ENCODE results near the gene NPTN. TPM values are rescaled to one million over a fixed set of nuclear protein-coding genes. Genes with fewer than 3 reads are reported as not detected.

The NPTN gene
- total RNA-seq, 2 donors from 2014 or later: 111 to 159 TPM

GRCh38 chr15:73602446-73602843 is 30.7 kb downstream of the NPTN start:
- no peak for DNase-seq
- Histone ChIP-seq H3K4me1 (peaks cover 24% of the 10 kb centered on the region), H3K27me3 (no peaks in the 10 kb centered on the region), H3K9me3 (no peaks in the 10 kb centered on the region), H3K36me3 (no peaks in the 10 kb centered on the region), H3K4me3 (no peak overlapping the region), H3K9ac (ENCODE audit: low read depth in 2 of 2, low read length in 2 of 2) (peak overlapping the region in 1 of 2 donors; percentile 55), H3K27ac (peak overlapping the region; percentile 60)
- no peak for TF ChIP-seq CTCF (IDR thresholded peaks at IDR 0.05)
- intact Hi-C loops (cut with DNase I): no loop called here

- H3K27ac ChIP-seq: peak overlapping the region; percentile 60
- H3K4me3 ChIP-seq: no peak overlapping the region
- TF ChIP-seq CTCF (IDR thresholded peaks at IDR 0.05): no peak
- H3K4me1 ChIP-seq: peaks cover 24% of the 10 kb centered on the region
- H3K9me3 ChIP-seq: no peaks in the 10 kb centered on the region
- intact Hi-C loops (cut with DNase I): no loop called here
- no peaks in the 10 kb centered on the region for H3K36me3 ChIP-seq
- no peaks in the 10 kb centered on the region for H3K27me3 ChIP-seq
- peak; percentile 60 for DNase-seq
- peak overlapping the region in 1 of 2 donors; percentile 55 for H3K9ac ChIP-seq (ENCODE audit: low read depth in 2 of 2, low read length in 2 of 2)
These were observed 31.4 kb downstream of the NPTN start for GRCh38 chr15:73601451-73602445.

- Histone ChIP-seq H3K27me3 (no peaks in the 10 kb centered on the region), H3K9ac (ENCODE audit: low read depth in 2 of 2, low read length in 2 of 2) (no peak overlapping the region), H3K4me1 (peaks cover 24% of the 10 kb centered on the region), H3K27ac (no peak overlapping the region), H3K9me3 (no peaks in the 10 kb centered on the region), H3K36me3 (no peaks in the 10 kb centered on the region), H3K4me3 (no peak overlapping the region)
- intact Hi-C loops (cut with DNase I): no loop called here
- TF ChIP-seq CTCF (IDR thresholded peaks at IDR 0.05): no peak
- no peak for DNase-seq
These were observed 32.5 kb downstream of the NPTN start for GRCh38 chr15:73600413-73601335.

GRCh38 chr15:73599934-73600333 is 33.3 kb downstream of the NPTN start:
- no peaks in the 10 kb centered on the region for H3K9me3 ChIP-seq
- no peak overlapping the region for H3K4me3 ChIP-seq
- no peaks in the 10 kb centered on the region for H3K36me3 ChIP-seq
- H3K9ac ChIP-seq (ENCODE audit: low read depth in 2 of 2, low read length in 2 of 2): no peak overlapping the region
- H3K27me3 ChIP-seq: no peaks in the 10 kb centered on the region
- no peak overlapping the region for H3K27ac ChIP-seq
- H3K4me1 ChIP-seq: peaks cover 24% of the 10 kb centered on the region
- DNase-seq: no peak
- TF ChIP-seq CTCF (IDR thresholded peaks at IDR 0.05): no peak
- intact Hi-C loops (cut with DNase I): no loop called here

GRCh38 chr15:73598530-73599160 is 34.5 kb downstream of the NPTN start:
- H3K36me3 ChIP-seq: no peaks in the 10 kb centered on the region
- intact Hi-C loops (cut with DNase I): no loop called here
- H3K27ac ChIP-seq: no peak overlapping the region
- no peak for DNase-seq
- H3K9ac ChIP-seq (ENCODE audit: low read depth in 2 of 2, low read length in 2 of 2): no peak overlapping the region
- TF ChIP-seq CTCF (IDR thresholded peaks at IDR 0.05): no peak
- H3K4me1 ChIP-seq: peaks cover 27% of the 10 kb centered on the region
- no peaks in the 10 kb centered on the region for H3K9me3 ChIP-seq
- no peak overlapping the region for H3K4me3 ChIP-seq
- no peaks in the 10 kb centered on the region for H3K27me3 ChIP-seq
